ENCODE measurements around the gene HTR4. TPM values are rescaled to one million over a fixed set of nuclear protein-coding genes. Genes with fewer than 3 reads are reported as not detected.

Gene HTR4
- total RNA-seq, 1 experiment from 2014 or later: not detected

Other genes starting within 250 kb of the HTR4 start
- gene ADRB2, start 172.1 kb upstream of the HTR4 start, total RNA-seq (2014; rRNA removed; shearing (Covaris generic)): 0.37 and 1.2 TPM in 2 replicates